Right lobe of liver (tissue), 6 donors: ENCODE measurements around the gene PRICKLE3. TPM values are rescaled to one million over a fixed set of nuclear protein-coding genes. Genes with fewer than 3 reads are reported as not detected.

Experiments used
- ATAC-seq, 4 donors: fragments of 200-7000 bp; cut with Tn5 transposase; one replicate each; pipeline ENCODE4 v1.9.1; 2020; ENCODE audit warnings: mild to moderate bottlenecking in 4 of 4, moderate library complexity in 4 of 4
- DNase-seq, 3 donors: peaks; one replicate each; pipeline ENCODE4 v3.0.0-alpha.2; 2020
- H3K27ac ChIP-seq, 3 donors: fragments of 200-600 bp; one replicate each; pipeline ENCODE4 v1.8.0; 2022
- H3K27me3 ChIP-seq, 2 donors: fragments of 200-600 bp; one replicate each; pipeline ENCODE4 v1.8.0; 2022
- H3K36me3 ChIP-seq, 4 donors: fragments of 200-600 bp; sonication (generic) in 1 of 4; one replicate each; pipeline versions ENCODE4 v1.5.1 to v1.8.0; 2017 to 2022; ENCODE audit warnings: control low read depth in 1 of 4
- H3K4me1 ChIP-seq, 4 donors: fragments of 200-600 bp; sonication (generic) in 1 of 4; one replicate each; pipeline versions ENCODE4 v1.5.1 to v1.8.0; 2017 to 2022; ENCODE audit warnings: control low read depth in 1 of 4
- H3K4me3 ChIP-seq, 3 donors: fragments of 200-600 bp; one replicate each; pipeline ENCODE4 v1.8.0; 2022
- H3K9me3 ChIP-seq, 4 donors: fragments of 200-600 bp; sonication (generic) in 1 of 4; one replicate each; pipeline versions ENCODE4 v1.5.1 to v1.8.0; 2017 to 2022; ENCODE audit warnings: control low read depth in 1 of 4
- POLR2A ChIP-seq: fragments of 450-650 bp; IDR thresholded peaks from one replicate; pipeline ENCODE4 v1.6.1; 2017; ENCODE audit warnings: antibody characterized with exemption, mild to moderate bottlenecking
- WGBS: methylation state at CpG from one replicate; pipeline ENCODE4 v1.1.6; 2018; ENCODE audit warnings: low coverage, low lambda C conversion rate; ENCODE audit not compliant: insufficient coverage; ENCODE audit errors: missing lambda C conversion rate; 5-methylcytosine and 5-hydroxymethylcytosine counted together
- intact Hi-C, 2 donors: fragments of 100-400 bp; cut with DNase I; formaldehyde crosslinking; loops; one replicate each; pipeline versions ENCODE4 v1.11.2 to v1.14.1; 2022
- total RNA-seq, 6 experiments: library from RNA; depleted of rRNA in 2 of 6; stranded (reverse); fragments of >200 nt in 2 of 6; fragmentation: NEBNext Ultra II Directional in 3 of 6; extraction: Animal tissue kit (Norgen Biotek cat#: 25700) in 3 of 6; gene quantifications; one replicate each; pipeline versions ENCODE4 v1.1.0 to v1.2.4, GENCODE V29; 2016 to 2023
- TF ChIP-seq, protein P1 (sequence below), 4 donors: fragments of 200-600 bp in 3 of 4; fragments of 450-650 bp in 1 of 4; IDR thresholded peaks; one replicate each; pipeline versions ENCODE4 v1.5.1 to v1.8.0; 2016 to 2022; ENCODE audit warnings: antibody characterized with exemption in 4 of 4, mild to moderate bottlenecking in 2 of 4
- donor health status: DM: no; HTN: yes; CAD: no.
- donor health status: DM: no; HTN: no; CAD: no.
- donor health status: DM: no; HTN: no; CAD: no.
- donor health status: DM: no; HTN: yes; CAD: no.
- donor health status: DM: no; HTN: yes; CAD: no.

Gene PRICKLE3
- total RNA-seq, 6 experiments from 2014 or later: 3.8 to 6.4 (median 5.0) TPM

DNA sequence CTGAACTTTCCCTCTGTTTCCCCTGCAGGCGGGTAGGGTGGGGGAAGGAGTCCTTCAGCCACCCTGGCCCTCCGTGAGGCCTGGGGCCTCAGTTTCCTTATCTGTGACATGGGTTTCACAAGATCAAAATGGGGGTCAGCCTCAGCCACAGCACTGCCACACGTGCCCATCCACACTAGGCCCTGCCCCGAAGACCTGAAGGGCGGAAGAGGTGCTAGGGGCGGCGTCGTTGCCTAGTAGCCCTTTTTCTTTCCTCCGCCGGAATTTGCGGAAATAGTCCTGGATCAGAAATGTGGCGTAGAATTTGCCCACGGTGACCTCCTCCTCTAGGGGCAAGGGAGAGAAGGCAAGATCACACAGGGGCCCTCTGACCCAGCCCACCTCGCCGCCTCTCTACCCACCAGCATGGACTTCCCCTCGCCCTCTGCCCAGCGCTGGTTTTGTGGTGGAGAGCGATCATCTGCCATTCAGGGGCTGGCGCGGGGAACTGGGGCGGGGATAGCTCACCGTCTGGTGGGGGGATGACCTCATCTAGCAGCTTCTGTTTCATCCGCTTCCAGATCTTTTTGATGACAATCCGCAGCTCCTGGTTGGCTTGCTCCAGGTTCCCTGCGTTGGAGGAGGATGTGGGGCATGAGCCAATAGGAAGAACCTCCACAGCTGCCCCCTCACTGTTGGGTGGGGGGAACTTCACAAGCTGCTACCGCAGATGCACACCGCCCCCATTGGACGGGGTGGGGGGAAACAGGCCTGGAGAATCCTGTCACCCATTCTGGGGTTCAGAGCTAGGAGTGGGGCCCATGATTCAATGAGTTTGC is 23.5 kb upstream of the PRICKLE3 start:
- TF ChIP-seq, protein P1, sequence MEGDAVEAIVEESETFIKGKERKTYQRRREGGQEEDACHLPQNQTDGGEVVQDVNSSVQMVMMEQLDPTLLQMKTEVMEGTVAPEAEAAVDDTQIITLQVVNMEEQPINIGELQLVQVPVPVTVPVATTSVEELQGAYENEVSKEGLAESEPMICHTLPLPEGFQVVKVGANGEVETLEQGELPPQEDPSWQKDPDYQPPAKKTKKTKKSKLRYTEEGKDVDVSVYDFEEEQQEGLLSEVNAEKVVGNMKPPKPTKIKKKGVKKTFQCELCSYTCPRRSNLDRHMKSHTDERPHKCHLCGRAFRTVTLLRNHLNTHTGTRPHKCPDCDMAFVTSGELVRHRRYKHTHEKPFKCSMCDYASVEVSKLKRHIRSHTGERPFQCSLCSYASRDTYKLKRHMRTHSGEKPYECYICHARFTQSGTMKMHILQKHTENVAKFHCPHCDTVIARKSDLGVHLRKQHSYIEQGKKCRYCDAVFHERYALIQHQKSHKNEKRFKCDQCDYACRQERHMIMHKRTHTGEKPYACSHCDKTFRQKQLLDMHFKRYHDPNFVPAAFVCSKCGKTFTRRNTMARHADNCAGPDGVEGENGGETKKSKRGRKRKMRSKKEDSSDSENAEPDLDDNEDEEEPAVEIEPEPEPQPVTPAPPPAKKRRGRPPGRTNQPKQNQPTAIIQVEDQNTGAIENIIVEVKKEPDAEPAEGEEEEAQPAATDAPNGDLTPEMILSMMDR (IDR thresholded peaks at IDR 0.05): no peak
- TF ChIP-seq POLR2A: no peak
- ATAC-seq: no peak
- DNase-seq: no peak
- no peaks in the 10 kb centered on the region for H3K36me3 ChIP-seq
- H3K9me3 ChIP-seq: no peaks in the 10 kb centered on the region
- H3K4me3 ChIP-seq: no peak overlapping the region
- no peaks in the 10 kb centered on the region for H3K4me1 ChIP-seq
- intact Hi-C loops: no loop called here
- H3K27ac ChIP-seq: no peak overlapping the region
- H3K27me3 ChIP-seq: no peaks in the 10 kb centered on the region
- whole genome bisulfite sequencing: 0% methylated on average over 1 of the region's 28 CpGs

DNA sequence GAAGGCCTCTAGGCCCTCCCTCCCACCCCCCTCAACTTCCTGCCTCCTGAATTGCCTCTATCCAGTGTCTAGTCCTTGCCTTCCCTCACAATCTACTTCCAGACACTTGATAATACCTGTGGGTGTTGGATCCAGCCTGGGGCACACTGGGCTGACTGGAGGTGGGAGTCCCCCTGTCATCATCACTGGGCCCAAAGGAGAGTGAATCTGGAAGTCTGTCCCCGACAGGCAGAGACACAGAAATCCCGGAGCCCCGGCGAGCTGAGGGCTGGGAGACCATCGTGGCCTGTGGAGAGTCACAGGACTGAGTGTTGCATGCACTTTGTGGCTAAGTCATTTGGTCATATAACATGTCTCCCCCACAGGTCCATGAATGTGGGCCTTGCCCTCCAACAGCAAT is 22.2 kb upstream of the PRICKLE3 start:
- Histone ChIP-seq H3K4me3 (no peak overlapping the region), H3K36me3 (no peaks in the 10 kb centered on the region), H3K9me3 (no peaks in the 10 kb centered on the region), H3K27ac (no peak overlapping the region), H3K27me3 (no peaks in the 10 kb centered on the region), H3K4me1 (no peaks in the 10 kb centered on the region)
- TF ChIP-seq POLR2A: no peak
- TF ChIP-seq, protein P1 (IDR thresholded peaks at IDR 0.05): no peak
- intact Hi-C loops: no loop called here
- 80% methylated on average over 5 of the region's 5 CpGs for WGBS
- DNase-seq: no peak
- no peak for ATAC-seq

DNA sequence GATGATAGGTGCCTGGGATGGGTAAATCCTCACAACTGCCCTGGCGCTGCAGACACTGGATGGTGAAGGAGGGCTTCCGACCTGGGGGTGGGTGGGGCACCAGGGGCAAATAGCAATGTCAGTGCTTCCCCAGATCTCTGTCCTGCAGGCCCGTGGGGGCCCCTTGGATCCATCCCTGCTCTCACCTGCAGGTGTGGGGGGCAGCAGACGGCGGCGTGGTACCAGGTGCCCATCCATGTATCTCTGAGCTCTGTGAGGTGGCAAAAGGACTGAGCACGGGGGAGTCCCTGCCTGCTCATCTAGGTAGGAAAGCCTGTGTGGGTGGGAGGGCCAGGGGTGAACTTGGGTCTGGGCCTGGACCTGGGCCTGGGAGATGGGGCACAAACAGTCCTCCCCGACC is 20.4 kb upstream of the PRICKLE3 start:
- TF ChIP-seq, protein P1 (IDR thresholded peaks at IDR 0.05): no peak
- TF ChIP-seq POLR2A: no peak
- WGBS: 40% methylated on average over 2 of the region's 8 CpGs
- intact Hi-C loops: no loop called here
- no peaks in the 10 kb centered on the region for H3K4me1 ChIP-seq
- H3K27me3 ChIP-seq: no peaks in the 10 kb centered on the region
- no peaks in the 10 kb centered on the region for H3K36me3 ChIP-seq
- H3K9me3 ChIP-seq: no peaks in the 10 kb centered on the region
- H3K27ac ChIP-seq: no peak overlapping the region
- H3K4me3 ChIP-seq: no peak overlapping the region
- DNase-seq (no peak), ATAC-seq (no peak)

DNA sequence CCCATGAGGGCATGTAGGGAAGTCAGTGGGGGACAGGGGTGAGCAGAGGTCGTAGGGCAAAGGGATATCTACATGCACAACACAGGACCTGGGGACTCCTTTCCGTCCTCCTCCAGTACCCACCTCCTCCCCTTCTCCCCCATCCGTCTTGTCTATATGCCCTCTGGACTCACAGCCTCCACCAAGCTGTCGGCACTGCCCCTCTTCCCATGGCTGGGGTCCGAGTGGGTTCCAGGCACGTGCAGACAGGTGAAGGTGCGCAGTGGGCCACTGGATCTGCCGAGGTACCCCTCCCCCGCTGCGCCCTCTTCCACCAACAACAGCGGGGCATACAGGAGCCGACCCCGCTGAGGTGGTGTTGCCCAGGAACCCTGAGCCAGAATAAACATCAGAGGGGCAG is 19.3 kb upstream of the PRICKLE3 start:
- TF ChIP-seq, protein P1 (IDR thresholded peaks at IDR 0.05): no peak
- no peak for TF ChIP-seq POLR2A
- no peak overlapping the region for H3K27ac ChIP-seq
- no peak overlapping the region for H3K4me3 ChIP-seq
- H3K9me3 ChIP-seq: no peaks in the 10 kb centered on the region
- ATAC-seq (no peak), DNase-seq (no peak)
- WGBS: 58% methylated on average over 6 of the region's 13 CpGs
- no peaks in the 10 kb centered on the region for H3K4me1 ChIP-seq
- intact Hi-C loops: no loop called here
- H3K36me3 ChIP-seq: no peaks in the 10 kb centered on the region
- H3K27me3 ChIP-seq: no peaks in the 10 kb centered on the region
